Endodermal cell (in vitro differentiated cells): ENCODE measurements around the gene MSANTD4. TPM values are rescaled to one million over a fixed set of nuclear protein-coding genes. Genes with fewer than 3 reads are reported as not detected.
A peak's percentile ranks its signal among the peaks of the same experiment; 100 is the strongest.

Experiments used
- DNase-seq: peaks from one replicate; pipeline ENCODE4 v3.0.0-alpha.2; 2017
- H3K27ac ChIP-seq: 2 replicates; pipeline ENCODE4 v1.5.1; 2013; ENCODE audit warnings: mild to moderate bottlenecking, low read depth, low read length, moderate library complexity
- H3K27me3 ChIP-seq: 2 replicates; pipeline ENCODE4 v1.6.1; 2013; ENCODE audit warnings: mild to moderate bottlenecking, low read length, moderate library complexity; ENCODE audit not compliant: insufficient read depth, control insufficient read depth, poor library complexity, severe bottlenecking
- H3K36me3 ChIP-seq: 2 replicates; pipeline ENCODE4 v1.7.0; 2013; ENCODE audit warnings: mild to moderate bottlenecking, low read length, moderate library complexity; ENCODE audit not compliant: control insufficient read depth, insufficient read depth
- H3K4me1 ChIP-seq: one replicate; pipeline ENCODE4 v1.7.0; 2013; ENCODE audit warnings: low read length; ENCODE audit not compliant: control insufficient read depth, insufficient read depth
- H3K4me3 ChIP-seq: 2 replicates; pipeline ENCODE4 v1.5.1; 2013; ENCODE audit warnings: mild to moderate bottlenecking, low read length, moderate library complexity
- H3K9ac ChIP-seq: 2 replicates; pipeline ENCODE4 v1.6.1; 2013; ENCODE audit warnings: mild to moderate bottlenecking, low read length, moderate library complexity; ENCODE audit not compliant: poor library complexity, severe bottlenecking; ENCODE audit errors: extremely low read depth
- H3K9me3 ChIP-seq: 2 replicates; pipeline ENCODE4 v1.6.1; 2013; ENCODE audit warnings: mild to moderate bottlenecking, low read length, moderate library complexity; ENCODE audit not compliant: control insufficient read depth
- H3K27ac Mint-ChIP-seq: 2 replicates; pipeline ENCODE4 v1.8.0; 2020; ENCODE audit warnings: mixed read lengths
- H3K27me3 Mint-ChIP-seq: 2 replicates; pipeline ENCODE4 v1.8.0; 2021; ENCODE audit warnings: mild to moderate bottlenecking, mixed read lengths; ENCODE audit not compliant: insufficient read depth
- H3K36me3 Mint-ChIP-seq: 2 replicates; pipeline ENCODE4 v1.8.0; 2020; ENCODE audit warnings: low read depth, mixed read lengths
- H3K4me1 Mint-ChIP-seq: 2 replicates; pipeline ENCODE4 v1.8.0; 2020; ENCODE audit warnings: mixed read lengths
- H3K4me3 Mint-ChIP-seq: 2 replicates; pipeline ENCODE4 v1.8.0; 2020; ENCODE audit warnings: mild to moderate bottlenecking, moderate library complexity, mixed read lengths
- H3K9me3 Mint-ChIP-seq: 2 replicates; pipeline ENCODE4 v1.8.0; 2020; ENCODE audit warnings: mild to moderate bottlenecking, mixed read lengths
- CTCF ChIP-seq: fragments of 200-600 bp; sonication (generic); conservative IDR thresholded peaks from 2 replicates; pipeline ENCODE4 v1.5.0; 2021; ENCODE audit warnings: antibody characterized with exemption, mild to moderate bottlenecking
- WGBS, 2 experiments: methylation state at CpG; one replicate each; pipeline versions ENCODE4 v1.1.5 to v1.1.7; 2013; ENCODE audit warnings: missing lambda C conversion rate in 2 of 2, mixed read lengths in 1 of 2; ENCODE audit not compliant: insufficient coverage in 1 of 2, insufficient read length in 1 of 2; 5-methylcytosine and 5-hydroxymethylcytosine counted together
- total RNA-seq, 2 donors: library from RNA; stranded (reverse); fragmentation: NEBNext Ultra II Directional in 1 of 2; extraction: Animal tissue kit (Norgen Biotek cat#: 25700) in 1 of 2; gene quantifications; 2 replicates in 1 of 2; 3 replicates in 1 of 2; pipeline ENCODE4 v1.2.1, GENCODE V29; 2021

MSANTD4 gene
- total RNA-seq, 2 donors from 2014 or later, result 17.2 to 19.8 TPM

GRCh38 chr11:106021181-106021966 lies 666 bp downstream of the MSANTD4 start:
- Histone ChIP-seq H3K4me3 (peak overlapping the region; percentile 91), H3K4me1 (no peaks in the 10 kb centered on the region), H3K27me3 (no peaks in the 10 kb centered on the region), H3K9me3 (no peaks in the 10 kb centered on the region), H3K27ac (peak overlapping the region; percentile 65), H3K36me3 (no peaks in the 10 kb centered on the region), H3K9ac (peak overlapping the region; percentile 61)
- Mint-ChIP-seq H3K36me3 (peaks cover 4% of the 10 kb centered on the region), H3K9me3 (peaks cover 4% of the 10 kb centered on the region), H3K27me3 (no peaks in the 10 kb centered on the region), H3K4me3 (peak overlapping the region; percentile 92), H3K4me1 (peaks cover 16% of the 10 kb centered on the region), H3K27ac (peak overlapping the region; percentile 91)
- no peak for DNase-seq
- no peak for TF ChIP-seq CTCF
- 0 to 20% methylated on average over 5 to 18 of the region's 18 CpGs for WGBS, 2 experiments

GRCh38 chr11:106017093-106017492 lies 4.9 kb downstream of the MSANTD4 start:
- H3K4me1 ChIP-seq, result no peaks in the 10 kb centered on the region
- Mint-ChIP-seq H3K4me3 (no peak overlapping the region), H3K9me3 (no peaks in the 10 kb centered on the region)

GRCh38 chr11:106015066-106015465 lies 7.0 kb downstream of the MSANTD4 start:
- Mint-ChIP-seq H3K27me3 (no peaks in the 10 kb centered on the region), H3K27ac (no peak overlapping the region), H3K9me3 (no peaks in the 10 kb centered on the region), H3K36me3 (peaks cover 17% of the 10 kb centered on the region), H3K4me3 (no peak overlapping the region), H3K4me1 (peaks cover 11% of the 10 kb centered on the region)
- Histone ChIP-seq H3K9me3 (no peaks in the 10 kb centered on the region), H3K4me3 (no peak overlapping the region), H3K4me1 (no peaks in the 10 kb centered on the region), H3K36me3 (peaks cover 8% of the 10 kb centered on the region), H3K9ac (no peak overlapping the region), H3K27ac (no peak overlapping the region), H3K27me3 (no peaks in the 10 kb centered on the region)
- DNase-seq, result no peak
- WGBS, 2 experiments, result 79% methylated on average over 2 of the region's 2 CpGs; no CpG with 5 or more reads in 1 of the 2 experiments
- TF ChIP-seq CTCF, result no peak

More at GRCh38 chr11:106017093-106017492, 4.9 kb downstream of the MSANTD4 start:
- H3K4me3 ChIP-seq, result no peak overlapping the region
- peaks cover 15% of the 10 kb centered on the region for H3K4me1 Mint-ChIP-seq
- WGBS, 2 experiments, result 86 to 100% methylated on average over 1 to 2 of the region's 2 CpGs
- H3K36me3 ChIP-seq, result no peaks in the 10 kb centered on the region
- no peak overlapping the region for H3K27ac ChIP-seq
- no peak overlapping the region for H3K9ac ChIP-seq
- TF ChIP-seq CTCF, result no peak
- no peaks in the 10 kb centered on the region for H3K27me3 Mint-ChIP-seq
- no peaks in the 10 kb centered on the region for H3K27me3 ChIP-seq
- H3K36me3 Mint-ChIP-seq, result peaks cover 6% of the 10 kb centered on the region
- no peaks in the 10 kb centered on the region for H3K9me3 ChIP-seq
- no peak overlapping the region for H3K27ac Mint-ChIP-seq
- DNase-seq, result no peak
